Trophoblast cell (in vitro differentiated cells and primary cell): Measurements from ENCODE around the gene ANO10.

Experiments
- DNase-seq, 2 donors: peaks; one replicate each; pipeline ENCODE4 v3.0.0-alpha.2; 2016
- H2AFZ ChIP-seq: 2 replicates; pipeline ENCODE4 v1.6.1; 2013; ENCODE audit warnings: low read length, moderate library complexity, mild to moderate bottlenecking; ENCODE audit not compliant: insufficient read depth, poor library complexity
- H2AK5ac ChIP-seq: 2 replicates; pipeline ENCODE4 v1.6.1; 2013; ENCODE audit warnings: mild to moderate bottlenecking, low read length
- H2BK120ac ChIP-seq: 2 replicates; pipeline ENCODE4 v1.6.1; 2013; ENCODE audit warnings: low read length, mild to moderate bottlenecking, moderate library complexity; ENCODE audit not compliant: insufficient read depth, poor library complexity
- H2BK12ac ChIP-seq: 2 replicates; pipeline ENCODE4 v1.6.1; 2013; ENCODE audit warnings: mild to moderate bottlenecking, low read length, moderate library complexity
- H2BK5ac ChIP-seq: 2 replicates; pipeline ENCODE4 v1.6.1; 2013; ENCODE audit warnings: low read length, low read depth, moderate library complexity, mild to moderate bottlenecking; ENCODE audit not compliant: poor library complexity
- H3K14ac ChIP-seq: 2 replicates; pipeline ENCODE4 v1.6.1; 2013; ENCODE audit warnings: mild to moderate bottlenecking, low read length
- H3K18ac ChIP-seq: 2 replicates; pipeline ENCODE4 v1.6.1; 2013; ENCODE audit warnings: mild to moderate bottlenecking, low read length
- H3K23ac ChIP-seq: 2 replicates; pipeline ENCODE4 v1.6.1; 2013; ENCODE audit warnings: low read length
- H3K27ac ChIP-seq: 2 replicates; pipeline ENCODE4 v1.5.1; 2013; ENCODE audit warnings: low read depth, mild to moderate bottlenecking, inconsistent platforms, low read length, moderate library complexity
- H3K27me3 ChIP-seq: 2 replicates; pipeline ENCODE4 v1.6.1; 2013; ENCODE audit warnings: inconsistent platforms, mild to moderate bottlenecking, low read length, moderate library complexity; ENCODE audit not compliant: insufficient read depth
- H3K36me3 ChIP-seq, 2 experiments: 1 replicate in 1 of 2; 2 replicates in 1 of 2; pipeline ENCODE4 v1.6.1; 2013; ENCODE audit warnings: low read length in 2 of 2, mild to moderate bottlenecking in 2 of 2, moderate library complexity in 1 of 2; ENCODE audit not compliant: insufficient read depth in 2 of 2, control insufficient read depth in 1 of 2
- H3K4ac ChIP-seq: 2 replicates; pipeline ENCODE4 v1.6.1; 2013; ENCODE audit warnings: low read depth, mild to moderate bottlenecking, low read length, moderate library complexity
- H3K4me1 ChIP-seq, 2 experiments: 1 replicate in 1 of 2; 2 replicates in 1 of 2; pipeline ENCODE4 v1.6.1; 2013; ENCODE audit warnings: low read length in 2 of 2, mild to moderate bottlenecking in 2 of 2, moderate library complexity in 1 of 2; ENCODE audit not compliant: insufficient read depth in 2 of 2, control insufficient read depth in 1 of 2
- H3K4me2 ChIP-seq: 2 replicates; pipeline ENCODE4 v1.6.1; 2013; ENCODE audit warnings: inconsistent platforms, mild to moderate bottlenecking, low read length, moderate library complexity
- H3K4me3 ChIP-seq: 2 replicates; pipeline ENCODE4 v1.5.1; 2013; ENCODE audit warnings: mild to moderate bottlenecking, low read depth, low read length, inconsistent platforms
- H3K79me1 ChIP-seq: one replicate; pipeline ENCODE4 v1.6.1; 2013; ENCODE audit warnings: low read length
- H3K79me2 ChIP-seq: 2 replicates; pipeline ENCODE4 v1.6.1; 2013; ENCODE audit warnings: low read length, mild to moderate bottlenecking; ENCODE audit not compliant: control insufficient read depth, insufficient read depth, poor library complexity
- H3K9ac ChIP-seq: 2 replicates; pipeline ENCODE4 v1.6.1; 2013; ENCODE audit warnings: mild to moderate bottlenecking, low read length
- H3K9me3 ChIP-seq: 2 replicates; pipeline ENCODE4 v1.6.1; 2013; ENCODE audit warnings: low read depth, mild to moderate bottlenecking, control low read depth, inconsistent platforms, low read length; ENCODE audit not compliant: insufficient read depth
- H4K12ac ChIP-seq: 2 replicates; pipeline ENCODE4 v1.6.1; 2013; ENCODE audit warnings: low read depth, mild to moderate bottlenecking, low read length, moderate library complexity
- H4K8ac ChIP-seq: 2 replicates; pipeline ENCODE4 v1.6.1; 2013; ENCODE audit warnings: low read depth, mild to moderate bottlenecking, low read length, moderate library complexity
- H4K91ac ChIP-seq: one replicate; pipeline ENCODE4 v1.6.1; 2013; ENCODE audit warnings: low read depth, mild to moderate bottlenecking, low read length, moderate library complexity
- WGBS: extraction: QIAGEN DNeasy Blood & Tissue Kit; methylation state at CpG from one replicate; pipeline ENCODE4 v1.1.7; 2013; ENCODE audit warnings: missing lambda C conversion rate; ENCODE audit not compliant: insufficient read length, insufficient coverage; ENCODE audit errors: extremely low coverage; 5-methylcytosine and 5-hydroxymethylcytosine counted together

ANO10 gene

GRCh38 chr3:43406643-43407023, 215.2 kb downstream of the ANO10 start:
- DNase-seq: no peak
- Histone ChIP-seq H3K27me3 (no peaks in the 10 kb centered on the region), H3K4ac (no peak overlapping the region), H4K8ac (no peak overlapping the region), H3K4me2 (no peak overlapping the region), H2AFZ (no peak overlapping the region), H3K23ac (no peak overlapping the region), H3K14ac (no peak overlapping the region), H2AK5ac (no peak overlapping the region), H3K79me1 (peaks cover 2% of the 10 kb centered on the region), H2BK12ac (no peak overlapping the region), H2BK120ac (no peak overlapping the region), H3K36me3 (peaks cover 2 to 3% of the 10 kb centered on the region in 2 experiments), H3K79me2 (no peaks in the 10 kb centered on the region), H3K4me1 (no peaks in the 10 kb centered on the region), H2BK5ac (no peak overlapping the region), H4K91ac (no peak overlapping the region), H3K9ac (no peak overlapping the region), H3K9me3 (no peaks in the 10 kb centered on the region), H3K27ac (no peak overlapping the region), H3K18ac (no peak overlapping the region), H3K4me3 (no peak overlapping the region), H4K12ac (no peak overlapping the region)
- WGBS: no CpG with 5 or more reads among the region's 4 CpGs

- Histone ChIP-seq H2BK120ac (no peak overlapping the region), H3K23ac (no peak overlapping the region), H3K4me1 (no peaks in the 10 kb centered on the region), H2AFZ (no peak overlapping the region), H4K91ac (no peak overlapping the region), H2AK5ac (no peak overlapping the region), H3K27ac (no peak overlapping the region), H3K9me3 (no peaks in the 10 kb centered on the region), H2BK12ac (peak overlapping the region; percentile 35), H3K36me3 (peaks cover 2 to 3% of the 10 kb centered on the region in 2 experiments), H3K4me2 (no peak overlapping the region), H4K12ac (no peak overlapping the region), H3K4ac (no peak overlapping the region), H3K18ac (no peak overlapping the region), H3K79me1 (peaks cover 2% of the 10 kb centered on the region), H3K4me3 (no peak overlapping the region), H3K14ac (no peak overlapping the region), H3K79me2 (no peaks in the 10 kb centered on the region), H3K27me3 (no peaks in the 10 kb centered on the region), H4K8ac (no peak overlapping the region), H2BK5ac (no peak overlapping the region), H3K9ac (no peak overlapping the region)
- whole genome bisulfite sequencing: no CpG with 5 or more reads among the region's 11 CpGs
- no peak for DNase-seq
Measured at GRCh38 chr3:43405888-43406642, 215.7 kb downstream of the ANO10 start.

- Histone ChIP-seq H3K27me3 (no peaks in the 10 kb centered on the region), H3K18ac (no peak overlapping the region), H2BK120ac (no peak overlapping the region), H3K9ac (no peak overlapping the region), H2BK12ac (no peak overlapping the region), H2BK5ac (no peak overlapping the region), H3K79me2 (no peaks in the 10 kb centered on the region), H2AK5ac (no peak overlapping the region), H3K27ac (no peak overlapping the region), H3K36me3 (peaks cover 0 to 2% of the 10 kb centered on the region in 2 experiments), H3K9me3 (no peaks in the 10 kb centered on the region), H3K14ac (no peak overlapping the region), H4K8ac (no peak overlapping the region), H3K79me1 (peaks cover 2% of the 10 kb centered on the region), H3K4ac (no peak overlapping the region), H4K12ac (no peak overlapping the region), H3K4me2 (no peak overlapping the region), H3K23ac (no peak overlapping the region), H4K91ac (no peak overlapping the region), H3K4me1 (no peaks in the 10 kb centered on the region), H3K4me3 (no peak overlapping the region), H2AFZ (no peak overlapping the region)
- DNase-seq: no peak
- WGBS: no CpG with 5 or more reads among the region's 9 CpGs
Measured at GRCh38 chr3:43400781-43401730, 220.8 kb downstream of the ANO10 start.

- Histone ChIP-seq H2BK12ac (no peak overlapping the region), H3K4me1 (no peaks in the 10 kb centered on the region), H3K23ac (no peak overlapping the region), H3K36me3 (no peaks in the 10 kb centered on the region), H2BK120ac (no peak overlapping the region), H4K91ac (no peak overlapping the region), H3K18ac (no peak overlapping the region), H3K27me3 (no peaks in the 10 kb centered on the region), H3K4me3 (no peak overlapping the region), H4K8ac (no peak overlapping the region), H2AFZ (no peak overlapping the region), H3K27ac (no peak overlapping the region), H3K14ac (no peak overlapping the region), H3K4ac (no peak overlapping the region), H3K79me2 (no peaks in the 10 kb centered on the region), H2AK5ac (no peak overlapping the region), H3K9ac (no peak overlapping the region), H3K4me2 (no peak overlapping the region), H2BK5ac (no peak overlapping the region), H3K9me3 (no peaks in the 10 kb centered on the region), H3K79me1 (peaks cover 2% of the 10 kb centered on the region), H4K12ac (no peak overlapping the region)
- WGBS: no CpG with 5 or more reads among the region's 1 CpG
- no peak for DNase-seq
Measured at GRCh38 chr3:43400167-43400566, 221.6 kb downstream of the ANO10 start.
